HG03280 (cell line): ENCODE measurements around the gene LRRC56.

Experiments
- ATAC-seq: cut with Tn5 transposase; IDR thresholded peaks from one replicate; pipeline ENCODE4 v1.9.1; 2021; ENCODE audit warnings: mild to moderate bottlenecking, moderate library complexity; ENCODE audit not compliant: unreplicated experiment

LRRC56 gene

DNA sequence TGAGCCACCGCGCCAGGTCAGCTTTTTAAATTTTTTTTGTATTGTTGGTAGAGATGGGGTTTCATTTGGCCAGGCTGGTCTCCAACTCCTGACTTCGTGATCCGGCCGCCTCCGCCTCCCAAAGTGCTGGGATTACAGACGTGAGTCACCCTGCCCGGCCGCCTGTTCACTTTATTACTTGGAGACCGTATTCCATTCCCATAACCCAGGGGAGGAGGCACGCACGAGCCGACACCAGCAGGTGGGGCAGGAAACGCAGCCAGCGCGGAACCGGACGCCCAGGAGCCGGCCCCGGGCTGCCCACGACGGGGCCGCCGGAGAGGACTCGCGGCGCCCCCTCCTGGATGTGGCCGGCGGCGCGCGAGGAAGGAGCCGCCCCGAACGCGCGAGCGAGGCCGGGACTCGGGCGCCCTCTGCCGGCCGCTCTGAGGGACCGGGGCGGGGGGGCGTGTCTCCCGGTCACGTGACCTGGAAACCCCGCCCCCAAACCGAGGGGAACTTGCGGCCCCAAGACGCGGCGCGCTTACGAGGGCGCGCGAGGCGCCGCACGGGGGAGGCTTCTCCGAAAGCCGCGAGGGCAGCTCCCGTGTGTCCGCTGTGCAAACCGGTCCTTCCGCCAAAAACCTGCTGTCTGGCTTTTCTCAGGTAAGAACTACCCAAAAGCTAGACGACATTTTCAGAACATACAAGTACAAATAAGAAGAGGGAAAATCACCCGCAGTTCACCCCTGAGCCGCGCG is 18.7 kb upstream of the LRRC56 start:
- peak; percentile 82 for ATAC-seq

DNA sequence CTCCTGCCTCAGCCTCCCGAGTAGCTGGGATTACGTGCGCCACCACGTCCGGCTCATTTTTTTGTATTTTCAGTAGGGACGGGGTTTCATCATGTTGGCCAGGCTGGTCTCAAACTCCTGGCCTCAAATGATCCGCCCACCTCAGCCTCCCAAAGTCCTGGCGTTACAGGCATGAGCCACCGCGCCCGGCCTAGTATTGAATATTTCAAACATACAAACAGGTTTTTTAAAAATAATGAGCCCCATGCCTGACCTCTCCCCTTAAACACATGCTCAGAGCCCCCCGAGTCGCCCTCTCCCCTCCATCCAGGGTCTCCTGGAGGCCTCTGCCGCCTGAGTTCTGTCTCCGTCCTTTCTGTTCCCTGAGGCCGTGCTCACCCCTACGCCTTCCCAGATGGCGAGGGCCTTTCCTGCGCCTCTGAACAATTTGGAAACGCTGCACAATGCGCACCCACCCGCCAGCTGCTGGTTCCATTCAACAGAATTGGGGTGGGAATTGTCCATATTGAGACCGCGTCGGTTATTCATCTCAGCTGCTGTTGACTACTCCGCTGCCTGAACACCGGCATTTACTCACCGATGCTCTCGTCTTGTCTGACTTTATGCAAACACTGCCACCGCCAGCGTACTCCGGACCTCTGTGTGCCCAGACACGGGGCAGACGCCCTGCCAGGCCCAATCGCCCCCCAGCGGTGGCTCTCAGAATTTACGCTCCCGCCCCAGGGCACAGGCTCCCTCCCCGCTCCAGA is 16.7 kb upstream of the LRRC56 start:
- no peak for ATAC-seq

DNA sequence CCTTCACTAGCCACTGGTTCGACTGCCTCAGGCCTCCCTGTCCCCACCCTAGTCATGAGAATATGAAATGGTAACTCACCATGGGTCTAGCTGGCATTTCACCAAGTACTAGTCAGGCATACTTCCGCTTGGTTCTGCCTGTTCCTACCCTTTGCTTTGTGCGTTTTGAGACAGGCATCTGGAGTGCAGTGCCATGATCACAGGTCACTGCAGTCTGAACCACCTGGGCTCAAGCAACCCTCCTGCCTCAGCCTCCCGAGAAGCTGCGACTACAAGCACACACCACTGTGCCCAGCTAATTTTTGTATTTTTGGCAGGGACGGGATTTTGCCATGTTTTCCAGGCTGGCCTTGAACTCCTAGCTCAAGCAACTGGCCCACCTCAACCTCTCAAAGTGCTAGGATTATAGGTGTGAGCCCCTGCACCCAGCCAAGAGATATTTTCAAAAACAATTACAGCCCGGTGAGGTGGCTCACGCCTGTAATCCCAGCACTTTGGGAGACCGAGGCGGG is 16.1 kb upstream of the LRRC56 start:
- ATAC-seq: no peak

DNA sequence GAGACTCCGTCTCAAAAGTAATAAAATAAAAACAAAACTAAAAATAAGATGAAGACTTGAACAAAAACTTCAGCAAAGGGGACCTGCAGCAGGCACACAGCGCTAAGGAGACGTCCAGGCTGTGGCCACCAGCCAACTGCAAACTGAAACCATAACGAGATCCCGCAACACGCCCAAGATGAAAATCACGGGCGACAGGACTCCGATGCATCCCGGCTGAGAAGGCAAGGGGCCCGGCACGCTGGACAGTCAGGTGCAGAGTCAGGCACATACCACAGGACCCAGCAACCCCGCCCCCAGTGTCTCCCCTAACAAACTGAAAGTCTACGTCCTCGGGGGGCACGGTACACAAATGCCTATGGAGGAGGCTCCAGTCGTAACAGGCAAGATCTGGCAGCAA is 11.1 kb upstream of the LRRC56 start:
- ATAC-seq: no peak

DNA sequence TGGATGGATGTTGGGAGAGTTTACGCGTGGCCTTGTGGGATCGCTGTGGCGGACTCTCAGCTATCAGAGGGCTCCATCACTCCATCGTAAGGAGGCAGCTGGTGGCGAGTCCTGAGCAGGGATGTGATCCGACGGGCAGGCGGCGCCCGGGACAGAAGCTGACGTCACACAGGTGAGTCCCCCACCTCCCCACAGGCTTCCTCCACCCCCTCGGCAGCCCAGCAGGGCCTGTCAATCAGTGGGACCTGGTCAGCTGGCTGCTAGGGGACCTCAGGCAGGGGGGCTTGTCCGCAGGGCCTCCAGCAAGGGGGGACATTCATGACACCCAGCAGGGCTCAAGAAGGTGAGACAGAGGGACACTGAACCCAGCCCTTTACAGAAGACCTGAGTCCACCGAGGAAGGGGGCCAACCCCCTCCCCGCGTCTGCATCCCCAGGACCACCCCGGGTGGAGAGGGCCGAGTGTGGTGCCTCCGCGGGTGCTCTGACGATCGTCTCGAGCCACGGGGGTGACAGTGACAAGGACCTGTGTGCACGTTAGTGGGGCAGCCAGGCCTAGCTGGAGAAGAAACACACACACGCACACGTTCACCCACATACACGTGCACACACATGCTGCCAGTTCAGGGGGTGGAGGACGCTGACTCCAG is 9.0 kb upstream of the LRRC56 start:
- ATAC-seq: no peak

DNA sequence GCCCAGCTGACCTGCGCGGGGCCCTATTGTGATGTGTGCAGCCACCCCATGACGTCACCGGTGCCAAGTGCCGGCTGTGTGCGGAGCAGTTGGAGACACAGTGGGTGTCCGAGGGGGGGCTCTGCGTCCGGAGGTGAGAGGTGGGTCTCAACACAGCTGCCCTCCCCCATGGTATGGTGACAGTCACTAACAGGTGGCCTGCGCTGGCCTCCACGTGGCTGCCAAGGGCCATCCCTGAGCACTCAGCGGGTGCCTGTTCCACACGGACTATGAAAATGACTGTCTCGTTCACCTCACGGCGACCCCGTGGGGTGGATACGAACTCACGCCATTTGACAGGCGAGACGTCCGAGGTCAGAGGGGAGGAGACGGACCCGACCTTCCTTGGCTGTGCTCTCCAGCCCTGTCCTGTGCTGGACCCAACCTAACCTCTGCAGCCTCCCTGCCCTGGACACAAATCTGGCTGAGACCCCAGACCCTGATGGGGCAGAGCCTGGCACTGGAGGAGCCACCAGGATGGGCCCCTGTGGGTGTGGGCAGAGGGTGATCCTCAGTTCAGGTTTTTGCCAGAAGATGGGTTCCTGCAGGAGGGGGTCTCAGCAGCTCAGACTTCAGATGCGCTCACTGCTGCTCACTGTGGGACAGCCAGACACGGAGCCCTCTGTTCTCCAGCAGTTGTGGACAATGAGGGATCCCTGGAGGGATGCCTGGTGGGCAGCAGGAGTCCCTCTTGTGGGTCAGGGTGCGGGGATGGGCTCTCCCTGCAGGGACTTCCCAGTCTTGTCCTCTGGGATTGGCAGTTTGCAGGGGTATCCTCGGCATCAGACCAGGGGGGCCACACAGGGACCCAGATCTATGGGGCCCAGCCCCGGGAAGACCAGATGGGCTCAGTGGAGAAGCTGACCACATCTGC is 8.3 kb upstream of the LRRC56 start:
- no peak for ATAC-seq

DNA sequence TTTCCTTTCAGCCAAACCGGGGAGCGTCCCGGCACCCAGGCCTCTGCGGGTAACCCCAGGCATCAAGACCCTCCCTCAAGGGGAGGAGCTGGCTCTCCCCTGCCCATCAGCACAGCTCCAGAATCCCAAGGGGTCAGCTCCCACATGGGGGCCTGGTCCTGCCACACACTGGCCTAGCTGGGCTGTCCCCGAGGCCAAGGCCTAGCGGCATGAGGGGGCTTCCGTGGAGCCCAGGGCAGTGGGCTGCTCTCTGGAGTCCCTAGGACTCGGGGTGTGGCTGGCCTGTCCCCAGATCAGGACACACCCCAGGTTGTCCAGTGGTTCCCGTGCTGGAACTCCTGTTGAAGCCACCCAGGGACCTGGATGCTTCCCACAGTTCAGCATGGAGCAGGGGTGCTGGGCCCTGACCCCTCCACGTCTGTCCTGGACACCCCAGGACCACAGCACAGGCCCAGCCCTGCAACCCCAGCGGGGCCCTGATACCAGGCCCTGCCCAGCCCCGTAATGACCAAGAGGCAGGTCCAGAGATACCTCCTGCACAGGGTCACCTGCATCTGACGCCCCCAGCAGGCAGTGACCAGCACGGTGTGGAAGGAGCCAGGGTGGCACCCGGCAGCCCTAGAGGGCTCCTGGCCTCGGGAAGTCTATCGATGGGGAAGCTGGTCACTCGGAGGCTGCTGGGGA is 7.5 kb upstream of the LRRC56 start:
- ATAC-seq: no peak

DNA sequence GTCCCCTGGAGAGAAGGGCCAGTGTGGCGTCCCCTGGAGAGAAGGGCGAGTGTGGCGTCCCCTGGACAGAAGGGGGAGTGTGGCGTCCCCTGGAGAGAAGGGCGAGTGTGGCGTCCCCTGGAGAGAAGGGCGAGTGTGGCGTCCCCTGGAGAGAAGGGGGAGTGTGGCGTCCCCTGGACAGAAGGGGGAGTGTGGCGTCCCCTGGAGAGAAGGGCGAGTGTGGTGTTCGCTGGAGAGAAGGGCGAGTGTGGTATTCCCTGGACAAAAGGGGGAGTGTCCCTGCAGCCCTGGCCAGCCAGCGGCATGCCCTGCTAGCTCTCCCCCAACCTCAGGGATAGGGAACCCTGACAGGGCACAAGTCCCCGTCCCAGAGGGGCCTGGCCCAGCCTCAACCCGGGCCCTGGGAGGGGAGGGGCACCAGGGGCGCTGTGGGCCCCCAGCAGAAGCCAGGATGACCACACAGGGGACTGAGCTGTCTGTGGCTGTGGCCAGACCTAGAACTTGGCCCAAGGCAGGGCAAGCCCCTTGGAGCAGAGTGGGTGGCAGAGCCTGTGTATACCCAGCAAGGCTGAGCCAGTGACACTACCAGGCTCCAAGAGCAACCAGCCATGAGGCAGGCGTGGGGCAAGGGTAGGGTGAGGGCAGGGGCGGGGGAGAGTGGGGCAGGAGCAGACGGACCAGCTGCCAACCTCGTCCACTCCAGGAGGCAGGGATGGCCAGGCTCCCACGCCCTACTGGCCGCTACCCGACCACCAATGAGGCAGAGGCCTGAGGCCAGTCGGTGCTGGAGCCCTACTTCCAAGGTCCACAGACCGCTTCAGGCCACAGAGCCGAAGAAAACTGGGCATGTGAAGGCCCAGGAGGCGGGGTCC is 6.1 kb upstream of the LRRC56 start:
- ATAC-seq: no peak

DNA sequence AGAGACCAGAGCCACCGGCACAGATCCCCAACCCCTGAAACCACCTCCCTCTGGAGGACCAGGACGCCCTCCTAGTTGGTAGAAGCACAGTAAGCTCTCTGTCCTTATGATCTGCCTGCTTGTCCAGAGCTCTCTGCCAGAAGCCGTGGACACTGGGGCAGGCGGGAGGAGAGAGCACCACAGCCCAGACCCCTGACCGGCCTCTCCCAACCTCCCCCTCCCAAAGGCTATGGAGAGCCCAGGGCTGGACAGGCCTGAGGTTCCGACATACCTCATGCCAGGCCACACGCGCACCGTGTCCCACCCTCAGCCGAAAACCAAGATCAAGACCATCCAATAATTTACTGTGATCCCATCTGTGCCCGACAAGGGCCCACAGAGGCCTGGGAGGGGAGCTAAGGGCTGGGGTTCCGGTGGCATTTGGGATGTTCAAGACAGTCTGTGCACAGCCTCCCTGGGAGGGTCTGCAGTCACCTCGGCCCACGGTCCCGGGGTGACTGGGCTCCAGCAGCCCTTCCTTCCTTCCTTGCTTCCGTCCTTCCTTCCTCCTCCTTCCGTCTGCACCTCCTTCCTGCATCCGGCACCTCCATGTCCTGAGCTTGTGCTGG is 5.3 kb upstream of the LRRC56 start:
- ATAC-seq: no peak

DNA sequence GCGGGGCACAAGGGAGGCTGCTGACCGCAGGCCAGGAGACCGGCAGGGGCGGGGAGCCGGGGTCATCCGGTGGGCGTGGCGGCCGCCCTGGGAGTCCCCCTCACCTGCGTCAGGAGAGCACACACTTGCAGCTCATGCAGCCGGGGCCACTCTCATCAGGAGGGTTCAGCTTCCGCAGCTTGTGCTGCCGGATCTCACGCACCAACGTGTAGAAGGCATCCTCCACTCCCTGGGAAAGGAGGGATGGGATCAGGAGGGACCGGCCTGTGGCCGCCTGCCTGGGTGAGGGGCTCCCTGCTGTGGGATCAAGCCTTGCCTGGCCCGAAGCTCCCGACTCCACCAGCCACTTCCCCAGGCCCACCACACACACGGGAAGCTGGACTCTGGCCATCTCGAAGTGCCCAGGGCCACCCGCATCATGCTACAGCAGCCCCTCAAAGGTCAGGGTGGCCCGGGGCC is 4.8 kb upstream of the LRRC56 start:
- no peak for ATAC-seq

DNA sequence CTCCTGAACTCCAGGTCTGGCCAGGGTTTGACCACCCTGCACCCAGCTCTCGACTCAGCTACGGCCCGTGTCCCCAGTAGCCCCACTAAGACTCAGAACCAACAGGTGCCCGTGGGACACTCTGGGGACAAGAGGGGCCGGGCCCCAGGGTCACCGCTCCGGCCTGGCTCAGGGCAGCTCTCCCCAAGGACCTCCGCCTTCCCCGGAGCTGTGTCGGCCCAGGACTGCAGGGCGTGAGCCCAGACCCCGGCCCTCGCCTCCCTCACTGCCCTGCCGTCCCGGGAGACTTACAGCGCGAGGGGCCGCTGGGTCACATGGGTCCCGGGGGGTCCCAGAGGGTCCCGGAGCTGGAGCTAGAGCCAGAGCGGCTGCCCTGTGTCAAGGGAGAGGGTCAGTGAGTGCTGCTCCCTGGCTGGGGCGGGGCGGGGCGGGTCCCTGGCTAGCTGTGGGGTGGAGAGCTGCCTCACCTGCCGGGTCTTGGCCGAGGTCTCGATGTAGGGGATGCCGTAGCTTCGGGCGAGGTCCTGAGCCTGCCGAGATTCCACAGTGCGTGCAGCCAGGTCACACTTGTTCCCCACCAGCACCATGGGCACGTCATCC is 4.2 kb upstream of the LRRC56 start:
- ATAC-seq: no peak

DNA sequence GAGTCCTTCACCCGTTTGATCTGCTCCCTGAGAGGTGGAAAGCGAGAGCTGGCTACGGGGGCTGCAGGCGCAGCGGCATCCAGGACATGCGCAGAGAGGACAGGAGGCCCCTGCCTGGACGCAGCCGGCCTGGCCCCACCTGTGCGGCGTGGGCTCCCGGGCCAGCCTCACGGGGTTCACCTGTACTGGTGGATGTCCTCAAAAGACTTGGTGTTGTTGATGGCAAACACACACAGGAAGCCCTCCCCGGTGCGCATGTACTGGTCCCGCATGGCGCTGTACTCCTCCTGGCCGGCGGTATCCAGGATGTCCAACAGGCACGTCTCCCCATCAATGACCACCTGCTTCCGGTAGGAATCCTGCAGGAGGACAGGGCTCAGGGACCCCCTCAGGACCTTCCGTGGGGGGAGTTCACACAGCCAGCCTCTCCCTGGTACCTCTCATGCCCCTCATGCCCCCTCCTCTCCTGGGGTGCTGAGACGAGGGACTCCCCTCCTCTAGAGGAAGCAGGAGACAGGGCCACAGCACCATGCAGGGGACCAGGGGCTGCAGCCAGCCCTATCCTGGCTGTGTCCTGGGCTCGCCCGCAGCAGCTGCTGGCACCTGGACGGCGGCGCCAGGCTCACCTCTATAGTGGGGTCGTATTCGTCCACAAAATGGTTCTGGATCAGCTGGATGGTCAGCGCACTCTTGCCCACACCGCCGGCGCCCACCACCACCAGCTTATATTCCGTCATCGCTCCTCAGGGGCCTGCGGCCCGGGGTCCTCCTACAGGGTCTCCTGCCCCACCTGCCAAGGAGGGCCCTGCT is 3.5 kb upstream of the LRRC56 start:
- no peak for ATAC-seq

DNA sequence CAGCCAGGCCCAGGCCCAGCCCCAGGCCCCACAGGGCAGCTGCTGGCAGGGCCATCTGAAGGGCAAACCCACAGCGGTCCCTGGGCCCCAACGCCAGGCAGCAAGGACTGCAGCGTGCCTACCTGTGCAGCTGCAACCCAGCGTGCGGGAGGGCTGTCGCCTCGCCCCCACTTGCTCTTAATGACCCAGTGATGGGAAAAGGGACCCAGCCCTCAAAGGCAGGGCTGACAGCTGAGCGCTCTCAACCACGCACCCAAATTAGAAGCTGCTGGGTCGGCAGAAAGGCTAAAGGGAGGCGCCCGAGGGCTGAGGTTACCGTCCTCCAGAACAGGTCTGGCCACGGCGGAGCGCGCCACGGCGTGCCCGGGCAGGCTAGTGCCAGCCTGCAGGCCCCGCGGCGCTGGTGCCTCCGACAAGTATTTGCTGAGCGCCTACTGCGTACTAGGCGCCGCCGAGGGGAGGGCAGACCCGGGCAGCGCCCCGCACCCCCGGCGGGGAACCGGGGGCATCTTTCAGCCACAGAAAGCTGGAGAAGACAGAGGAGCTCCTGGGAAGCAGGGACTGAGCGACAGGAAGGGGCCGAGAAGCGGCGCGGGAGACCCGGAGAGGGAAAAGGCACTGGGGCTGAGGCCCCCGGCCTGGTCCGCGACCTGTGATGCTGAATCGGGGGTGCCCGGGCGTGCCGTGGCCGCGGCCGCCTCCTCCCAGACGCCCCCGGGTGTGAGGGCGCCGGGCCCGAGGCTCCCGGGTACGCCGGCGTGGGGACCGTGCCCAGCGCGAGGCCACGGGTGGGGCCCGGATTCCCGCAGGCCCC is 2.7 kb upstream of the LRRC56 start:
- no peak for ATAC-seq

DNA sequence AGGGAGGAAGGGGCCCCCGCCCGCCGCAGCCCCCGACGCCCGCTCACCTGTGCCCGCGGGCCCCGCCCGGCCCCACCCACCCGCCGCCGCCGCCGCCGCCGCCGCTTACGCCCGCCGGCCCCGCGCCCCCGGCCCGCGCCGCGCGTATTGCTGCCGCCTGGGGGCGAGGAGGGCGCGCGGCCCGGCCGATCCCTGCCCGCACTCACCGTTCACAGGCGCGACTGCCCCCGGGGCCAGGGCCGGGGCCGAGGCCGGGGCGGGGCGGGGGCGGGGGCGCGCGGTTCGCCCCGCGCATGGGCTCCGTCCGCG is 2.2 kb upstream of the LRRC56 start:
- ATAC-seq: peak; percentile 25

DNA sequence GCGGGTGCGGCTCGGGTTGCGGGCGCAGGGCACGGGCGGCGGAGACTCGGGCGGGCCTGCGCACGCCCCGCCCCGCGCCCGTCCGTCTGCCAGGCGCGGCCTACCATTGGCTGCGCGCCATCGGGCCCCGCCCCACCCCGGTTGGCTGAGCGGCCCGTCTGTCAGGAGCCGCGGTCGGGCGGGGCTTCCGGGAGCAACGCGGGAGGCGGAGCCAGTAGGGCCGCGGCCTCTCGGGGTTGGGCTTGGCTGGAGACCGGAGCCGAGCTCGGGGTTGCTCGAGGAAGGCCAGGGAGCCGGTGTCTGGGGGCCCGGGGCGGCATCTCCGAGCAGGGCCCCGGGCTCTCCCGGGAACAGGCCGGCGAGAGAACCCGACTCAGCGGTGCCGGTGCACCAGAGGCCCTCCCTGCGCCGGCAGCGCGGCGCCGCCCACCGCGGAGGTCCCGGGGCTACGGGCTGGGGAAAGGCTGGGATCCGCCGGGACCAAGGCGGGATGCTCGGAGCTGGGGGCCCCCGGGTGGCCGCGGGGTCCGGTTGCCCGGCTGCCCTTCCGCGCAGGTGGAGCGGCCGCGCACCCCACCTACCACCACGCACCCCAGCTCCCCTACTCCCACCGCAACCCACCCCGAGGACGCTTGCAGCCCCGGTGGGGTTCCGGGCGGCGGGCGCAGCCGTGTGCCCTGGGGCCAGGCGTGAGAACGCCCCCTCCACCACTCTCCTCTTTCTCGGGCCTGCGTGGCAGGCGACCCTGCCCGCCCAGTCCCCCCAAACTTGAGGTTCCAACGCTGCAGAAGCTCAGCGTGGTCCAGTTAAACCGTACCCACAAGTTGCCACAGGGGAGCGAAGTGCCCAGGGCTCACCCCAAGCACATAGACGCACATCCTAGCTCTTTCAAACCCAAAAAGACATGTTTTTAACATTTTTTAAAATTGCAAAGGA is 1.5 kb upstream of the LRRC56 start, which contains the start of gene HRAS:
TSS of gene HRAS (minus strand) at position 58 of the 936 bp plus-strand sequence.
- peak; percentile 66 for ATAC-seq
